MM.1S (cell line): ENCODE data around the gene NCR3LG1.

ENCODE experiments used
- DNase-seq: peaks from one replicate; pipeline ENCODE4 v3.0.0-alpha.2; 2015
- H2AFZ ChIP-seq: fragments of 300-600 bp; sonication (generic); 2 replicates; pipeline ENCODE4 v1.6.0; 2016; ENCODE audit warnings: antibody characterized with exemption, low read length
- H3F3A ChIP-seq: fragments of 300-600 bp; sonication (generic); 2 replicates; pipeline ENCODE4 v1.6.1; 2016; ENCODE audit warnings: mild to moderate bottlenecking, antibody characterized with exemption, low read length, moderate library complexity, mixed read lengths; ENCODE audit not compliant: insufficient read depth
- H3K27ac ChIP-seq: fragments of 300-600 bp; sonication (generic); 2 replicates; pipeline ENCODE4 v1.5.1; 2016; ENCODE audit warnings: mild to moderate bottlenecking, low read length
- H3K27me3 ChIP-seq: fragments of 300-600 bp; sonication (generic); replicated peaks from 2 replicates; pipeline ENCODE4 v1.6.0; 2016; ENCODE audit warnings: low read length; ENCODE audit not compliant: insufficient read depth
- H3K36me3 ChIP-seq: fragments of 300-600 bp; sonication (generic); replicated peaks from 2 replicates; pipeline ENCODE4 v1.6.1; 2016; ENCODE audit warnings: mild to moderate bottlenecking, low read length, mixed read lengths; ENCODE audit not compliant: insufficient read depth
- H3K4me1 ChIP-seq: fragments of 300-600 bp; sonication (generic); 2 replicates; pipeline ENCODE4 v1.6.1; 2016; ENCODE audit warnings: low read length, mixed read lengths
- H3K4me2 ChIP-seq: fragments of 300-600 bp; sonication (generic); 2 replicates; pipeline ENCODE4 v1.6.0; 2016; ENCODE audit warnings: low read depth, low read length
- H3K4me3 ChIP-seq: fragments of 300-600 bp; sonication (generic); 2 replicates; pipeline ENCODE4 v1.5.1; 2016; ENCODE audit warnings: low read length, mixed read lengths
- H3K79me2 ChIP-seq: fragments of 300-600 bp; sonication (generic); 2 replicates; pipeline ENCODE4 v1.6.1; 2016; ENCODE audit warnings: mixed run types, low read length, mixed read lengths
- H3K9ac ChIP-seq: fragments of 300-600 bp; sonication (generic); 2 replicates; pipeline ENCODE4 v1.6.1; 2016; ENCODE audit warnings: low read length, mixed read lengths
- H3K9me2 ChIP-seq: fragments of 300-600 bp; sonication (generic); replicated peaks from 2 replicates; pipeline ENCODE4 v1.6.1; 2016; ENCODE audit warnings: mild to moderate bottlenecking, low read length, mixed read lengths; ENCODE audit not compliant: insufficient read depth
- H3K9me3 ChIP-seq: fragments of 300-600 bp; sonication (generic); replicated peaks from 2 replicates; pipeline ENCODE4 v1.6.1; 2016; ENCODE audit warnings: mild to moderate bottlenecking, low read length, mixed read lengths; ENCODE audit not compliant: insufficient read depth
- H4K20me1 ChIP-seq: fragments of 300-600 bp; sonication (generic); 2 replicates; pipeline ENCODE4 v1.6.1; 2016; ENCODE audit warnings: mild to moderate bottlenecking, low read length, moderate library complexity, mixed read lengths; ENCODE audit not compliant: insufficient read depth
- EZH2 ChIP-seq: fragments of 300-600 bp; sonication (generic); optimal IDR thresholded peaks from 2 replicates; pipeline ENCODE3; 2017; ENCODE audit warnings: low read depth, mild to moderate bottlenecking, antibody characterized with exemption, low read length, mixed read lengths
- EZH2phosphoT487 ChIP-seq: fragments of 300-600 bp; sonication (generic); IDR thresholded peaks from 2 replicates; pipeline ENCODE4 v1.6.1; 2018; ENCODE audit warnings: antibody characterized with exemption, low read length
- TF ChIP-seq, protein P1 (sequence below): fragments of 300-600 bp; sonication (generic); IDR thresholded peaks from 2 replicates; pipeline ENCODE4 v1.5.1; 2016; ENCODE audit warnings: antibody characterized with exemption, low read length, mixed read lengths

Gene NCR3LG1

DNA sequence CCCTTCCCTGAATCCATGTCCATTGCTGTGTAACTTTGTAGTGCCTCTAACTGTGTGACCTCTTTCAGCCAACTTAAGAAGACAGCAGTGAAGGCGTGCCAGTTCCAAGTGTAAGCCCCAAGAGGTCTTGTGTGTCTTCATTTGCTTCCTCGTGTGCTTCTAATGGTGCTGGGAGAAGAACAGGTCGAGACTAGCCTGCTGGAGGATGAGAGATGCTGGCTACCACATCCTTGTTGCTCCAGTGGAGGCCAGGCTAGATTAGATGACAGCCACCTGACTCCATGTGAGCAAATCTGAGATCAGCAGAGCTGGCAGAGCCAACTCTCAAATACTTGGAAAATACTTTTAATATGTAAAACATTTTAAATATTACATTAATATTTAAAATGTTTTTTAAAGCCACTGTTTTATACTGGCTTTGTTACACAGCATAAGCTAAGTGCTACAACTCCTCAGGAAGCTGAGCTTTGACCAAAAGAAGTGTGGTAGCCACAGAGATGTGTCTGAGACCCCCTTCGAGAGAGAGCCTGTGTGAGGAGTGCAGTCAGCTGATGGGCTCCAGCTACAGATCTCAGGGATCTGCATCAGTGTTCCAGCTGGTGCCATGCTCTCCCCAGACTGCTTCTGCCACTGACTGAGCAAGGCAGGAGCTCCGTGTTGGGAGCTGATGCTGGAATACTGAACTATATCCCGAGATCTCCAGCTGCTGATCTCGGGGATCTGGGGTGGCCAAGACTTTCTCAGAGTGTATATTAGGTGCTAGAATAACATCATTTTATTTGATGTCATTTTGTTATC is 28.0 kb downstream of the NCR3LG1 start:
- H3K27ac ChIP-seq = no peak overlapping the region
- TF ChIP-seq EZH2 (no peak), EZH2phosphoT487 (no peak)
- TF ChIP-seq, protein P1, sequence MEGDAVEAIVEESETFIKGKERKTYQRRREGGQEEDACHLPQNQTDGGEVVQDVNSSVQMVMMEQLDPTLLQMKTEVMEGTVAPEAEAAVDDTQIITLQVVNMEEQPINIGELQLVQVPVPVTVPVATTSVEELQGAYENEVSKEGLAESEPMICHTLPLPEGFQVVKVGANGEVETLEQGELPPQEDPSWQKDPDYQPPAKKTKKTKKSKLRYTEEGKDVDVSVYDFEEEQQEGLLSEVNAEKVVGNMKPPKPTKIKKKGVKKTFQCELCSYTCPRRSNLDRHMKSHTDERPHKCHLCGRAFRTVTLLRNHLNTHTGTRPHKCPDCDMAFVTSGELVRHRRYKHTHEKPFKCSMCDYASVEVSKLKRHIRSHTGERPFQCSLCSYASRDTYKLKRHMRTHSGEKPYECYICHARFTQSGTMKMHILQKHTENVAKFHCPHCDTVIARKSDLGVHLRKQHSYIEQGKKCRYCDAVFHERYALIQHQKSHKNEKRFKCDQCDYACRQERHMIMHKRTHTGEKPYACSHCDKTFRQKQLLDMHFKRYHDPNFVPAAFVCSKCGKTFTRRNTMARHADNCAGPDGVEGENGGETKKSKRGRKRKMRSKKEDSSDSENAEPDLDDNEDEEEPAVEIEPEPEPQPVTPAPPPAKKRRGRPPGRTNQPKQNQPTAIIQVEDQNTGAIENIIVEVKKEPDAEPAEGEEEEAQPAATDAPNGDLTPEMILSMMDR = no peak
- DNase-seq = no peak
- H3K79me2 ChIP-seq = no peaks in the 10 kb centered on the region
- H3F3A ChIP-seq = no peaks in the 10 kb centered on the region
- H3K36me3 ChIP-seq = no peaks in the 10 kb centered on the region
- H3K9me2 ChIP-seq = no peaks in the 10 kb centered on the region
- no peaks in the 10 kb centered on the region for H3K9me3 ChIP-seq
- H3K4me1 ChIP-seq = no peaks in the 10 kb centered on the region
- H3K4me2 ChIP-seq = no peak overlapping the region
- no peak overlapping the region for H3K4me3 ChIP-seq
- no peak overlapping the region for H3K9ac ChIP-seq
- H4K20me1 ChIP-seq = no peaks in the 10 kb centered on the region
- no peaks in the 10 kb centered on the region for H3K27me3 ChIP-seq
- no peak overlapping the region for H2AFZ ChIP-seq

DNA sequence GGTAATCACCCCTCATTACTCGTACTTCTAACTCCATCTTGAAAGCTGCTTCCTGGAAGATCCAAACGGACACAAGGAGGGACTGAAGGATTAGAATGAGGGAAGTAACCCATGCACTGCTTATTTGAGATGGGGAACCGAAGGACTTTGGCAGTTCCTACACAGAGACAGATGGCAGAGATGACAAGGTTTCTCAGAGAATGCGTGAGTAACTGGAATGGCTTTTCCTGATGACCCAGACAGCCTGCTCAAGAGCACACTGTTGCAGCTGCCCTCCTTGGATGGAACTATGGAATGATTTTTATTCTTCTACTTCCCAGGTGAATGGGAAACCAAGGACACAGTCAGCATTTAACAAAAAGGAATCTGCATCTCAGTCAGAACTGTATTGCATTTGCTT is 29.6 kb downstream of the NCR3LG1 start:
- H3K27ac ChIP-seq = no peak overlapping the region

DNA sequence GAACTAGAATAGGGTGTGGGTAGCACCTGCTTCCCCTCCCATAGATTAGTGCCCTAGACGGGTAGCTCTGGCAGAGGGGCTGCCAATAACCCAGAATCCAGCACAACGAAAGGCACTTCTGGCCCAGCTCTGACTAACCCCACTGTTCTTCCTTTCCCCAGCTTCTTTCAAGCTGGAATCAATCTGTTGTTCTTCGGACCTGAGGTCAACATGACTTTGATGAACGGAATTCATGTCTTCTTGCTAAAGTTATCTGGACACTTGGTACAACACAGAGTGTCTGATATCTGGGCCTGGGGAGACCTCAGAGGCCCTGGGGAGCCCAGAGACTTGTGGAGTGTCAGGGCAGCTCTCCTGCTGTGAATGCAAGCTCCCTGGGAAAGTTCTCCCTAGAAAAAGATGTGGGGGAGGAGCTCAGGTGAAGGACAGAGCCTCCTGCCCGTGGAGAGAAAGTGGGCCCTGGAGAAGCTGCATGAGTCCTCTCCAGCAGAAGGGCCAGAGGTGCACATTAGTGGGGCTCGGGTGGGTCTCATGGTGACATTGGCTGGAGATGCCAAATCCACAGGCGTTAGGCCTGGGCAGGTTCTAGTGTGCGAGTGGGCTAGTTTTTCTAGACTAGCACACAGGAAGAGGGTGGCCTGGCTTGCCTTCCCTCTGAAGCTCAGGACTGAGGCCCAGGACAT is 30.6 kb downstream of the NCR3LG1 start:
- no peak for DNase-seq
- no peaks in the 10 kb centered on the region for H3K27me3 ChIP-seq
- H3K4me3 ChIP-seq = no peak overlapping the region
- H3K9ac ChIP-seq = no peak overlapping the region
- H3F3A ChIP-seq = 0 out of 2 replicates have a peak, but pooled peaks cover 3% of the 10 kb centered on the region
- no peak overlapping the region for H3K4me2 ChIP-seq
- H3K27ac ChIP-seq = no peak overlapping the region
- no peaks in the 10 kb centered on the region for H3K9me2 ChIP-seq
- peaks cover 18% of the 10 kb centered on the region for H3K4me1 ChIP-seq
- no peaks in the 10 kb centered on the region for H3K9me3 ChIP-seq
- H4K20me1 ChIP-seq = no peaks in the 10 kb centered on the region
- no peak for TF ChIP-seq EZH2phosphoT487
- no peak for TF ChIP-seq EZH2
- no peaks in the 10 kb centered on the region for H3K36me3 ChIP-seq
- no peak overlapping the region for H2AFZ ChIP-seq
- 0 out of 2 replicates have a peak, but pooled peaks cover 11% of the 10 kb centered on the region for H3K79me2 ChIP-seq

More for the DNA sequence above, 29.6 kb downstream of the NCR3LG1 start:
- H3K4me1 ChIP-seq = peaks cover 7% of the 10 kb centered on the region
- H3K9me2 ChIP-seq = no peaks in the 10 kb centered on the region
- H3F3A ChIP-seq = no peaks in the 10 kb centered on the region
- 0 out of 2 replicates have a peak, but pooled peaks cover 9% of the 10 kb centered on the region for H3K79me2 ChIP-seq
- H3K9me3 ChIP-seq = no peaks in the 10 kb centered on the region
- H2AFZ ChIP-seq = no peak overlapping the region
- H3K9ac ChIP-seq = no peak overlapping the region
- H3K27me3 ChIP-seq = no peaks in the 10 kb centered on the region
- H3K4me2 ChIP-seq = no peak overlapping the region
- no peaks in the 10 kb centered on the region for H3K36me3 ChIP-seq
- no peaks in the 10 kb centered on the region for H4K20me1 ChIP-seq
- DNase-seq = no peak
- TF ChIP-seq, protein P1 = no peak
- no peak for TF ChIP-seq EZH2phosphoT487
- no peak for TF ChIP-seq EZH2
- no peak overlapping the region for H3K4me3 ChIP-seq
